ENCODE data around the gene SMCO2. TPM values are rescaled to one million over a fixed set of nuclear protein-coding genes. Genes with fewer than 3 reads are reported as not detected.

The SMCO2 gene
- total and polyA plus RNA-seq, 9 of the 15 experiments (the other 6 are each of a cell fraction or from before 2014, with no cell fraction given): not detected

DNA sequence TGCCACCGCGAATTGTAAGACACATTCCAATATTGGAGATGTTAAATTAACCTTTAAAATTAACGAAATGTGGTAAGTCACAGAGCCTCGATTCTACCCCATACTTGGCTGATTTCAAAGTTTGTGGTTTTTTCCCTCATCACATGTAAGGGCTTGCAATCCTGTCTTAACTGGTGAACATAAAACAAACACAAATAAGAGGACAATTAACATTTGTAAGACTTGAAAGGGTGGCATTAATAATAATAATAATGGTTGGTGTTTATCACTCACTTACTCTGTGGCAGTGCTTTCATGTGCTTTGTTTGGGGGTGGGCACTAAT is 104.1 kb downstream of the SMCO2 start (continued):
- no peak for TF ChIP-seq E2F3 (CRISPR knock-in tag; IDR thresholded peaks at IDR 0.05)
- TF ChIP-seq NR2F6 (CRISPR knock-in tag; IDR thresholded peaks at IDR 0.05): no peak

DNA sequence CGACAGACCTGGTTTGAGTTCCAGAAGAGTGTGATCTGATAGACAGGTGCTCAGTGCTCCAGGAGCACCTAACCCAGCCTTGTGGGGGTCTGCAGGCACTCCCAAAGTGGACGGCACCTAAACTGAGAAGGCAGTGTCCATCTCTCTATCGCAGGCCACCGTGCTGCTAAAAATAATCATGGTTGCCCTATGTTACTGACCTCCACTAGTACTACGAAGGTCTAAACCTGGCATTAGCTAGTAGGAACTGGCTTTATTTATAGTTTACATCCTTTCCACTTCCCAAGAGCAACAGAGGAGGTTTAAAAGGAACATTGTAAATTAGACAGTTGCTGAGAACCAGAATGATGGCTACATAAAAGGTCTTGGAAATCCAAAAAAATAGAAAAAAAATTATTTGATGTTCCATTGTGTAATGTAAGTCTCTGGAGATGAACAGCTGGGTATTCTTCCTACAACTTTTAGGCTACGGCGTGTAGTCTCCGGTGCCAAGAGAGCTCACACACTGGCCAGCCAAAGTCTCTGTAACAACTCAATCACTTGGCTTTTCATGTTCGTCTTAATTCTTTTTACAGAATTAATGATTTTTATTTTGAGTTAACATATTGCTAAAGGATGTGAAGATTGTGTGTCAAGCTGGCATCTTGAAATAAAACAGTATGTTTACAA is 104.8 kb downstream of the SMCO2 start:
- Histone ChIP-seq H3K4me3 (no peak overlapping the region), H2AFZ (ENCODE audit: low read depth, low read length) (no peak overlapping the region), H3K9ac (ENCODE audit: insufficient read depth in 1 of 2, low read depth in 2 of 2, low read length in 2 of 2) (no peak overlapping the region), H4K20me1 (replicated peaks; ENCODE audit: control insufficient read depth, insufficient read depth, low read length) (no peaks in the 10 kb centered on the region), H3K36me3 (ENCODE audit: control insufficient read depth, insufficient read depth, low read length) (no peaks in the 10 kb centered on the region), H3K4me2 (ENCODE audit: insufficient read depth, low read length) (no peak overlapping the region), H3K9me3 (replicated peaks; ENCODE audit: control insufficient read depth, insufficient read depth, low read depth, low read length) (no peaks in the 10 kb centered on the region), H3K4me1 (replicated peaks in 1 of 2; ENCODE audit: control insufficient read depth in 2 of 2, insufficient read depth in 2 of 2, low read length in 2 of 2) (peaks cover 0 to 13% of the 10 kb centered on the region in 2 experiments; a peak in 4 of 5 replicates), H3K9me1 (ENCODE audit: control insufficient read depth, insufficient read depth, low read length) (no peaks in the 10 kb centered on the region), H3K27ac (ENCODE audit: extremely low read depth, low read depth, low read length) (no peak overlapping the region), H3K27me3 (ENCODE audit: control insufficient read depth in 2 of 2, insufficient read depth in 2 of 2, low read length in 2 of 2) (peaks cover 16 to 34% of the 10 kb centered on the region in 2 experiments), H3K79me2 (ENCODE audit: control insufficient read depth, insufficient read depth, low read length) (no peaks in the 10 kb centered on the region)
- in situ Hi-C loops (cut with MboI) (no loop called here), intact Hi-C loops (cut with micrococcal nuclease) (no loop called here)
- DNase-seq (ENCODE audit: extremely low read depth in 1 of 4, low spot score in 3 of 4) (no peak), FAIRE-seq (no peak), ATAC-seq (no peak)
- no TSS peak for BruUV-seq (replicated peaks)
- CTCF ChIA-PET (ENCODE audit: low intra/inter-chr PET ratio): no interaction called here
- TF ChIP-seq ZNF644 (tag; IDR thresholded peaks at IDR 0.05; ENCODE audit: low read depth): no peak
- TF ChIP-seq ZNF707 (CRISPR knock-in tag; conservative IDR thresholded peaks at IDR 0.05): no peak
- no peak for TF ChIP-seq HDAC2 (IDR thresholded peaks at IDR 0.05)
- no peak for TF ChIP-seq BRF1 (IDR thresholded peaks at IDR 0.05; ENCODE audit: borderline replicate concordance, extremely low read depth, insufficient read length)
- TF ChIP-seq, protein P1, sequence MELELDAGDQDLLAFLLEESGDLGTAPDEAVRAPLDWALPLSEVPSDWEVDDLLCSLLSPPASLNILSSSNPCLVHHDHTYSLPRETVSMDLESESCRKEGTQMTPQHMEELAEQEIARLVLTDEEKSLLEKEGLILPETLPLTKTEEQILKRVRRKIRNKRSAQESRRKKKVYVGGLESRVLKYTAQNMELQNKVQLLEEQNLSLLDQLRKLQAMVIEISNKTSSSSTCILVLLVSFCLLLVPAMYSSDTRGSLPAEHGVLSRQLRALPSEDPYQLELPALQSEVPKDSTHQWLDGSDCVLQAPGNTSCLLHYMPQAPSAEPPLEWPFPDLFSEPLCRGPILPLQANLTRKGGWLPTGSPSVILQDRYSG (tag; conservative IDR thresholded peaks at IDR 0.05; ENCODE audit: low read depth): no peak
- TF ChIP-seq, protein P2, sequence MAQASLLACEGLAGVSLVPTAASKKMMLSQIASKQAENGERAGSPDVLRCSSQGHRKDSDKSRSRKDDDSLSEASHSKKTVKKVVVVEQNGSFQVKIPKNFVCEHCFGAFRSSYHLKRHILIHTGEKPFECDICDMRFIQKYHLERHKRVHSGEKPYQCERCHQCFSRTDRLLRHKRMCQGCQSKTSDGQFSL (CRISPR knock-in tag; IDR thresholded peaks at IDR 0.05): no peak
- TF ChIP-seq, protein P2 (tag; IDR thresholded peaks at IDR 0.05): no peak
- no peak for TF ChIP-seq SNRNP70 (optimal IDR thresholded peaks at IDR 0.05; ENCODE audit: low read depth, low read length)
- TF ChIP-seq ILK (tag; IDR thresholded peaks at IDR 0.05; ENCODE audit: borderline replicate concordance, low read depth): no peak
- TF ChIP-seq ZNF143 (CRISPR knock-in tag; IDR thresholded peaks at IDR 0.05): no peak
- no peak for TF ChIP-seq CXXC5 (CRISPR knock-in tag; IDR thresholded peaks at IDR 0.05)
- TF ChIP-seq ZNF24 (IDR thresholded peaks at IDR 0.05): no peak
- TF ChIP-seq GABPA (tag; conservative IDR thresholded peaks at IDR 0.05; ENCODE audit: low read depth): no peak
- no peak for TF ChIP-seq ZNF584 (CRISPR knock-in tag; IDR thresholded peaks at IDR 0.05; ENCODE audit: low read depth)
- TF ChIP-seq, protein P3, sequence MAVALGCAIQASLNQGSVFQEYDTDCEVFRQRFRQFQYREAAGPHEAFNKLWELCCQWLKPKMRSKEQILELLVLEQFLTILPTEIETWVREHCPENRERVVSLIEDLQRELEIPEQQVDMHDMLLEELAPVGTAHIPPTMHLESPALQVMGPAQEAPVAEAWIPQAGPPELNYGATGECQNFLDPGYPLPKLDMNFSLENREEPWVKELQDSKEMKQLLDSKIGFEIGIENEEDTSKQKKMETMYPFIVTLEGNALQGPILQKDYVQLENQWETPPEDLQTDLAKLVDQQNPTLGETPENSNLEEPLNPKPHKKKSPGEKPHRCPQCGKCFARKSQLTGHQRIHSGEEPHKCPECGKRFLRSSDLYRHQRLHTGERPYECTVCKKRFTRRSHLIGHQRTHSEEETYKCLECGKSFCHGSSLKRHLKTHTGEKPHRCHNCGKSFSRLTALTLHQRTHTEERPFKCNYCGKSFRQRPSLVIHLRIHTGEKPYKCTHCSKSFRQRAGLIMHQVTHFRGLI (CRISPR knock-in tag; IDR thresholded peaks at IDR 0.05): no peak
- TF ChIP-seq CBX5 (IDR thresholded peaks at IDR 0.05; ENCODE audit: borderline replicate concordance, low read depth): no peak
- WGBS (ENCODE audit: insufficient coverage, low coverage, missing lambda C conversion rate): 5% methylated on average over 9 of the region's 9 CpGs
- POLR2A ChIA-PET: no interaction called here

All from K562 (cell line).